Measurements from ENCODE around the gene PHF5A.

PHF5A gene

GRCh38 chr22:41511521-41511968 lies 43.1 kb upstream of the PHF5A start:
- H3K4me3 ChIP-seq (ENCODE audit: low read depth, low read length): no peak overlapping the region
- TF ChIP-seq, protein P1, sequence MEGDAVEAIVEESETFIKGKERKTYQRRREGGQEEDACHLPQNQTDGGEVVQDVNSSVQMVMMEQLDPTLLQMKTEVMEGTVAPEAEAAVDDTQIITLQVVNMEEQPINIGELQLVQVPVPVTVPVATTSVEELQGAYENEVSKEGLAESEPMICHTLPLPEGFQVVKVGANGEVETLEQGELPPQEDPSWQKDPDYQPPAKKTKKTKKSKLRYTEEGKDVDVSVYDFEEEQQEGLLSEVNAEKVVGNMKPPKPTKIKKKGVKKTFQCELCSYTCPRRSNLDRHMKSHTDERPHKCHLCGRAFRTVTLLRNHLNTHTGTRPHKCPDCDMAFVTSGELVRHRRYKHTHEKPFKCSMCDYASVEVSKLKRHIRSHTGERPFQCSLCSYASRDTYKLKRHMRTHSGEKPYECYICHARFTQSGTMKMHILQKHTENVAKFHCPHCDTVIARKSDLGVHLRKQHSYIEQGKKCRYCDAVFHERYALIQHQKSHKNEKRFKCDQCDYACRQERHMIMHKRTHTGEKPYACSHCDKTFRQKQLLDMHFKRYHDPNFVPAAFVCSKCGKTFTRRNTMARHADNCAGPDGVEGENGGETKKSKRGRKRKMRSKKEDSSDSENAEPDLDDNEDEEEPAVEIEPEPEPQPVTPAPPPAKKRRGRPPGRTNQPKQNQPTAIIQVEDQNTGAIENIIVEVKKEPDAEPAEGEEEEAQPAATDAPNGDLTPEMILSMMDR (IDR thresholded peaks at IDR 0.05; ENCODE audit: borderline replicate concordance, insufficient read depth, low read depth, low read length): no peak

- no peak overlapping the region for H3K4me3 ChIP-seq (ENCODE audit: low read depth, low read length)
- TF ChIP-seq, protein P1 (IDR thresholded peaks at IDR 0.05; ENCODE audit: borderline replicate concordance, insufficient read depth, low read depth, low read length): no peak
Observed at GRCh38 chr22:41508770-41509170, 40.3 kb upstream of the PHF5A start.

GRCh38 chr22:41507330-41508063 lies 39.0 kb upstream of the PHF5A start:
- TF ChIP-seq, protein P1 (IDR thresholded peaks at IDR 0.05; ENCODE audit: borderline replicate concordance, insufficient read depth, low read depth, low read length): no peak
- H3K4me3 ChIP-seq (ENCODE audit: low read depth, low read length): no peak overlapping the region

GRCh38 chr22:41505511-41506220 lies 37.2 kb upstream of the PHF5A start:
- TF ChIP-seq, protein P1 (IDR thresholded peaks at IDR 0.05; ENCODE audit: borderline replicate concordance, insufficient read depth, low read depth, low read length): no peak
- H3K4me3 ChIP-seq (ENCODE audit: low read depth, low read length): no peak overlapping the region

- no peak overlapping the region for H3K4me3 ChIP-seq (ENCODE audit: low read depth, low read length)
- TF ChIP-seq, protein P1 (IDR thresholded peaks at IDR 0.05; ENCODE audit: borderline replicate concordance, insufficient read depth, low read depth, low read length): no peak
Observed at GRCh38 chr22:41504816-41505215, 36.3 kb upstream of the PHF5A start.

GRCh38 chr22:41504397-41504796 lies 35.9 kb upstream of the PHF5A start:
- H3K4me3 ChIP-seq (ENCODE audit: low read depth, low read length): no peak overlapping the region

More at GRCh38 chr22:41504397-41504796, 35.9 kb upstream of the PHF5A start:
- TF ChIP-seq, protein P1 (IDR thresholded peaks at IDR 0.05; ENCODE audit: borderline replicate concordance, insufficient read depth, low read depth, low read length): no peak
